Progenitor cell of endocrine pancreas (in vitro differentiated cells): ENCODE measurements around the gene GRIP1. TPM values are rescaled to one million over a fixed set of nuclear protein-coding genes. Genes with fewer than 3 reads are reported as not detected.

Experiments
- DNase-seq: peaks from one replicate; pipeline ENCODE4 v3.0.0; 2021; ENCODE audit warnings: low spot score; ENCODE audit not compliant: unreplicated experiment
- H3K27ac Mint-ChIP-seq: 2 replicates; pipeline ENCODE4 v1.8.0; 2021; ENCODE audit warnings: mild to moderate bottlenecking, moderate library complexity, mixed read lengths
- H3K27me3 Mint-ChIP-seq: 2 replicates; pipeline ENCODE4 v1.8.0; 2021; ENCODE audit warnings: mixed read lengths
- H3K36me3 Mint-ChIP-seq: 2 replicates; pipeline ENCODE4 v1.8.0; 2022; ENCODE audit warnings: mixed read lengths; ENCODE audit not compliant: insufficient read depth
- H3K4me1 Mint-ChIP-seq: 2 replicates; pipeline ENCODE4 v1.8.0; 2021; ENCODE audit warnings: low read depth, mixed read lengths
- H3K4me3 Mint-ChIP-seq: 2 replicates; pipeline ENCODE4 v1.8.0; 2021; ENCODE audit warnings: low read depth, mild to moderate bottlenecking, moderate library complexity, mixed read lengths
- H3K9me3 Mint-ChIP-seq: 2 replicates; pipeline ENCODE4 v1.8.0; 2021; ENCODE audit warnings: low read depth, mixed read lengths
- total RNA-seq: library from RNA; stranded (reverse); gene quantifications from 2 replicates; pipeline ENCODE4 v1.2.1, GENCODE V29; 2021
- TF ChIP-seq, protein P1 (sequence below): fragments of 200-600 bp; sonication (generic); IDR thresholded peaks from one replicate; pipeline ENCODE4 v1.5.0; 2021; ENCODE audit warnings: antibody characterized with exemption, mild to moderate bottlenecking; ENCODE audit not compliant: unreplicated experiment

GRIP1 gene
- total RNA-seq, 1 donor from 2014 or later = 41.3 TPM

DNA sequence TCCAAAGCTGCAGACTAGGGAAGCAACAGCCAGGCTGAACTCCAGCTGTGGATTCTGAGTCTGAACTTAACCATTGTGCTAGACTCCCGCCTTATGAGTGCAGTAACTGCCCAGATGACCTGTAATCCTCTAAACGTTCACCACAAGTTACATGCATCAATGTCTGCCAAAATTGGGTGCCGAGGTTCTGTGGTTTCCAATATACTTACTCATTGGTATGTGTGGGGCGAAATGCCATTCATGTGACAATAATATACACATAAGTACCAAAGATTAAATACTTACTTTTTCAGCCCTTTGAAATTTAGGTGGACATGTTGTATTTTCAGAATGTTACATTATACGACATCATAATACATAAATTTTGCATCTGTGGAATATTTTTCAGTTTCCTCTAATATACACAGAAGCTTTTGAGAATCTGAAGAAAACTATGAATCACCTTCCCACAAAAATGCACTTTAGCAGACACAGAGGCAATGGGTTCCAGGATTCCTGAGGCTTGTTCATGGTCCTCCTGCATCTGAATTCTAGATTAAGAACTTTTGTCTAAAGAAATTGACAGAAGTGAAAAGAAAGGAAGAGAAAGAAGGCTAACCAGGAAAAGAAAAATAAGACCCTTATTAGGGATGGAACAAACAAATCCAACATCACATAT is 31.7 kb downstream of the GRIP1 start:
- Mint-ChIP-seq H3K9me3 (peaks cover 2% of the 10 kb centered on the region), H3K36me3 (no peaks in the 10 kb centered on the region), H3K27ac (no peak overlapping the region), H3K27me3 (no peaks in the 10 kb centered on the region), H3K4me1 (peaks cover 3% of the 10 kb centered on the region), H3K4me3 (no peak overlapping the region)
- TF ChIP-seq, protein P1, sequence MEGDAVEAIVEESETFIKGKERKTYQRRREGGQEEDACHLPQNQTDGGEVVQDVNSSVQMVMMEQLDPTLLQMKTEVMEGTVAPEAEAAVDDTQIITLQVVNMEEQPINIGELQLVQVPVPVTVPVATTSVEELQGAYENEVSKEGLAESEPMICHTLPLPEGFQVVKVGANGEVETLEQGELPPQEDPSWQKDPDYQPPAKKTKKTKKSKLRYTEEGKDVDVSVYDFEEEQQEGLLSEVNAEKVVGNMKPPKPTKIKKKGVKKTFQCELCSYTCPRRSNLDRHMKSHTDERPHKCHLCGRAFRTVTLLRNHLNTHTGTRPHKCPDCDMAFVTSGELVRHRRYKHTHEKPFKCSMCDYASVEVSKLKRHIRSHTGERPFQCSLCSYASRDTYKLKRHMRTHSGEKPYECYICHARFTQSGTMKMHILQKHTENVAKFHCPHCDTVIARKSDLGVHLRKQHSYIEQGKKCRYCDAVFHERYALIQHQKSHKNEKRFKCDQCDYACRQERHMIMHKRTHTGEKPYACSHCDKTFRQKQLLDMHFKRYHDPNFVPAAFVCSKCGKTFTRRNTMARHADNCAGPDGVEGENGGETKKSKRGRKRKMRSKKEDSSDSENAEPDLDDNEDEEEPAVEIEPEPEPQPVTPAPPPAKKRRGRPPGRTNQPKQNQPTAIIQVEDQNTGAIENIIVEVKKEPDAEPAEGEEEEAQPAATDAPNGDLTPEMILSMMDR = no peak
- DNase-seq = no peak

DNA sequence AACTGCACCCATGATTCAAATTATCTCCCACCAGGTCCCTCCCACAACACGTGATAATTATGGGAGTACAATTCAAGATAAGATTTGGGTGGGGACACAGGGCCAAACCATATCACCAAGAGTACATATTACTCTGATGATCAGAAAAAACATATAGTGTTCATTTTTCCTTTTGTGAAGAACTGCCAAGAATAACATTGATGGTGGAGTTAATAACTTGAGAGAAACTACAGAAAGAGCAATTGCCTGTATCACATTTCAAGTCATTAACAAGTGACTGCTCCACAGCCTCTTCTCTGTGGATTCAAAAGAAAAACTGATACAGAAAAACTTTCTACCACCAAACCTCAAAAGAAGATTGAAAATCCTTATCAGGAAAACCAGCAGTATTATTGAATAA is 34.7 kb downstream of the GRIP1 start:
- Mint-ChIP-seq H3K4me1 (peaks cover 3% of the 10 kb centered on the region), H3K36me3 (no peaks in the 10 kb centered on the region), H3K4me3 (no peak overlapping the region), H3K9me3 (peaks cover 2% of the 10 kb centered on the region), H3K27me3 (no peaks in the 10 kb centered on the region), H3K27ac (no peak overlapping the region)
- TF ChIP-seq, protein P1 = no peak
- no peak for DNase-seq

- no peaks in the 10 kb centered on the region for H3K36me3 Mint-ChIP-seq
- H3K4me3 Mint-ChIP-seq = no peak overlapping the region
- H3K4me1 Mint-ChIP-seq = peaks cover 5% of the 10 kb centered on the region
- DNase-seq = no peak
- no peaks in the 10 kb centered on the region for H3K9me3 Mint-ChIP-seq
- TF ChIP-seq, protein P1 = no peak
- no peaks in the 10 kb centered on the region for H3K27me3 Mint-ChIP-seq
- H3K27ac Mint-ChIP-seq = no peak overlapping the region
Measured at GRCh38 chr12:66640691-66641460, 38.0 kb downstream of the GRIP1 start.

GRCh38 chr12:66638666-66639065 is 40.2 kb downstream of the GRIP1 start:
- H3K4me3 Mint-ChIP-seq = no peak overlapping the region
- H3K36me3 Mint-ChIP-seq = no peaks in the 10 kb centered on the region
- H3K27me3 Mint-ChIP-seq = no peaks in the 10 kb centered on the region
- DNase-seq = no peak
- TF ChIP-seq, protein P1 = no peak
- H3K9me3 Mint-ChIP-seq = no peaks in the 10 kb centered on the region
- H3K4me1 Mint-ChIP-seq = peaks cover 11% of the 10 kb centered on the region
- H3K27ac Mint-ChIP-seq = no peak overlapping the region

- DNase-seq = no peak
- Mint-ChIP-seq H3K27me3 (no peaks in the 10 kb centered on the region), H3K36me3 (no peaks in the 10 kb centered on the region), H3K4me1 (peaks cover 12% of the 10 kb centered on the region), H3K4me3 (no peak overlapping the region), H3K9me3 (no peaks in the 10 kb centered on the region), H3K27ac (no peak overlapping the region)
- TF ChIP-seq, protein P1 = no peak
Measured at GRCh38 chr12:66637699-66638301, 41.1 kb downstream of the GRIP1 start.
